Fibroblast of lung (primary cell): ENCODE measurements around the gene MACROD2.

Experiments used
- CTCF ChIP-seq, 2 donors: IDR thresholded peaks in 1 of 2; conservative IDR thresholded peaks in 1 of 2; 1 replicate in 1 of 2; 2 replicates in 1 of 2; pipeline ENCODE4 v1.5.1; 2011 to 2012; ENCODE audit warnings: low read length in 2 of 2, control low read depth in 1 of 2, inconsistent platforms in 1 of 2, low read depth in 1 of 2, mild to moderate bottlenecking in 1 of 2
- EZH2 ChIP-seq: IDR thresholded peaks from 2 replicates; pipeline ENCODE4 v1.5.1; 2012; ENCODE audit warnings: low read length, control low read depth, mild to moderate bottlenecking; ENCODE audit errors: missing control alignments

DNA sequence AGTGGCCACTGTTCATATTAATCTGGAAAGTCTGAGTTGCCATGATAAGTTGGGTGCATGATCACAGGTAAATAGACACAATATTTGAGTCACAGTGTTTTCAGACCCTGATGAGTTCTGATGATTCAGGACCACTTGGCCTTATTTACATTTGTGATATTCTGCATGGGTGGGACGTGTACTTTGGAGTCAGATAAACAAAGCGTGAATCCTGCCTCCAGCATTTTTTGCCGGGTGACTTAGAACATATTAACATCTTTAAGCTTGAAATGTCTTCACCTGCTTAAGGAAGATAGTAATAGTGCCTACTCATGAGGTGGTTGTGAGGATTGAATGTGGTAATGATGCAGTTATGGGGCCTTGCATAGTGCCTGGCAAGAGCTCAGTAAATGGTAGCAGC is 1582.8 kb downstream of the MACROD2 start:
- TF ChIP-seq CTCF (conservative IDR thresholded peaks at IDR 0.05 in 1 of 2, IDR thresholded peaks at IDR 0.05 in 1 of 2; ENCODE audit: low read depth in 1 of 2, low read length in 2 of 2) (no peak), EZH2 (no peak)
